Epithelial cell of esophagus (primary cell): ENCODE measurements around the gene SNAP25.

Experiments
- DNase-seq: peaks from one replicate; pipeline ENCODE4 v3.0.0; 2010; ENCODE audit warnings: low read depth
- H3K4me3 ChIP-seq: 2 replicates; pipeline ENCODE4 v1.5.1; 2011; ENCODE audit warnings: mild to moderate bottlenecking, low read length, control low read depth
- CTCF ChIP-seq: IDR thresholded peaks from 2 replicates; pipeline ENCODE4 v1.5.1; 2011; ENCODE audit warnings: low read depth, mild to moderate bottlenecking, low read length, control low read depth, inconsistent platforms; ENCODE audit not compliant: insufficient read depth; ENCODE audit errors: missing control alignments

The SNAP25 gene

GRCh38 chr20:10276878-10277580 is 58.4 kb downstream of the SNAP25 start:
- H3K4me3 ChIP-seq: no peak overlapping the region
- TF ChIP-seq CTCF: no peak
- no peak for DNase-seq

- TF ChIP-seq CTCF: no peak
- DNase-seq: no peak
- H3K4me3 ChIP-seq: no peak overlapping the region
These were observed 59.0 kb downstream of the SNAP25 start for GRCh38 chr20:10277616-10278015.

GRCh38 chr20:10278412-10278811 is 59.8 kb downstream of the SNAP25 start:
- DNase-seq: no peak
- no peak overlapping the region for H3K4me3 ChIP-seq
- TF ChIP-seq CTCF: no peak

GRCh38 chr20:10280018-10280908 is 61.6 kb downstream of the SNAP25 start:
- no peak overlapping the region for H3K4me3 ChIP-seq
- TF ChIP-seq CTCF: no peak

DNA sequence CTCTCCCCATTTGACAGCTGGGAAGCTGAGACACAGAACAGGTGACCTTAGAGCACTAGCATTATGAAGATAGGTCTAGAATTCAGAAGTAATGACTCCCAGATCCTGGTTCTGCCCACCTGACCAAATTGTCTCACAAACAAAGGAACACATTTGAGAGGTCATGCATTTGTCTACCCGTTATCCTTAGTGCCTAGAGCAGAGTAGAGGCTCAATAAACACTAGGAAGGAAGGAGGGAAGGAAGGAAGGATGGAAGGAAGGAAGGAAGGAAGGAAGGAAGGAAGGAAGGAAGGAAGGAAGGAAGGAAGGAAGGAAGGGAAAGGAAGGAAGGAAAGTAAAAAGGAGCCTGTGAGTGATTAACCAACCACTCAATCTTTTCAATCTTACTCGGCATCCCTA is 63.3 kb downstream of the SNAP25 start:
- no peak overlapping the region for H3K4me3 ChIP-seq
- DNase-seq: no peak
- TF ChIP-seq CTCF: no peak

More at GRCh38 chr20:10280018-10280908, 61.6 kb downstream of the SNAP25 start:
- peak; percentile 7 for DNase-seq

- no peak for TF ChIP-seq CTCF
- no peak for DNase-seq
- H3K4me3 ChIP-seq: no peak overlapping the region
These were observed 64.4 kb downstream of the SNAP25 start for GRCh38 chr20:10282979-10283456.

- no peak overlapping the region for H3K4me3 ChIP-seq
- no peak for TF ChIP-seq CTCF
- no peak for DNase-seq
These were observed 67.7 kb downstream of the SNAP25 start for GRCh38 chr20:10286356-10286755.
